ENCODE data around the gene CRYAB. TPM values are rescaled to one million over a fixed set of nuclear protein-coding genes. Genes with fewer than 3 reads are reported as not detected.

Gene CRYAB
- polyA plus RNA-seq, 1 experiment, result 76.7 TPM

DNA sequence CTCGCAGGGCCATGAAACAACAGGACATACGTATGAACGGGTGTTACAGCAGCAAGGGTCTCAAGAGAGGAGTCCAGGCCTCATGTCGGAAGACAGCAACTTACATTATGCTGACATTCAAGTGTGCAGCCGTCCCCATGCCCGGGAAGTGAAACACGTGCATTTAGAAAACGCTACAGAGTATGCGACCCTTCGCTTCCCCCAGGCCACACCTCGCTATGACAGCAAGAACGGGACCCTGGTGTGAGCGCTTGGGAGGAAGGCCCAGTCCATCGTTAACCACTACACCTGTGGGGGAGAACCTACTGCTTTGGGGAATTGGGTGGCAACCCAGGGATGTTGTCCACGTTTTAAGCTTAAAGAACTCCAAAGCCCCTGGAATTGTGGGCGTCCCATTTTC, 14.4 kb upstream of the CRYAB start:
- H3K27me3 ChIP-seq (ENCODE audit: control insufficient read depth, insufficient read depth, low read length), result no peaks in the 10 kb centered on the region
- POLR2A ChIA-PET, result interaction anchor here (0.5 kb wide), 1 partner anchor 13 kb away, joined by 3 read pairs; no protein-coding TSS in a partner anchor
- CTCF ChIA-PET, result interaction anchor here (0.6 to 1.9 kb wide), 6 partner anchors 11 to 71 kb away, joined by 3 to 15 read pairs (median 5); partner anchors contain the start of gene CFAP68
- no peak overlapping the region for H3K4me3 ChIP-seq (ENCODE audit: low read depth, low read length)
- no peaks in the 10 kb centered on the region for H3K36me3 ChIP-seq (ENCODE audit: control insufficient read depth, insufficient read depth, low read length)
- DNase-seq (ENCODE audit: low read depth), result no peak
- no peak for TF ChIP-seq CTCF (IDR thresholded peaks at IDR 0.05; ENCODE audit: insufficient read depth, low read depth, low read length)

- DNase-seq (ENCODE audit: low read depth), result no peak
- ChIA-PET CTCF (interaction anchor here (0.7 to 1.5 kb wide), 6 partner anchors 8 to 51 kb away, joined by 3 to 4 read pairs (median 3); partner anchors contain the start of gene DIXDC1), POLR2A (interaction anchor here (0.5 kb wide), 1 partner anchor 8 kb away, joined by 9 read pairs; no protein-coding TSS in a partner anchor)
- no peak for TF ChIP-seq CTCF (IDR thresholded peaks at IDR 0.05; ENCODE audit: insufficient read depth, low read depth, low read length)
- Histone ChIP-seq H3K36me3 (ENCODE audit: control insufficient read depth, insufficient read depth, low read length) (no peaks in the 10 kb centered on the region), H3K27me3 (ENCODE audit: control insufficient read depth, insufficient read depth, low read length) (no peaks in the 10 kb centered on the region), H3K4me3 (ENCODE audit: low read depth, low read length) (no peak overlapping the region)
Observed at GRCh38 chr11:111923951-111924350, 12.4 kb upstream of the CRYAB start.

DNA sequence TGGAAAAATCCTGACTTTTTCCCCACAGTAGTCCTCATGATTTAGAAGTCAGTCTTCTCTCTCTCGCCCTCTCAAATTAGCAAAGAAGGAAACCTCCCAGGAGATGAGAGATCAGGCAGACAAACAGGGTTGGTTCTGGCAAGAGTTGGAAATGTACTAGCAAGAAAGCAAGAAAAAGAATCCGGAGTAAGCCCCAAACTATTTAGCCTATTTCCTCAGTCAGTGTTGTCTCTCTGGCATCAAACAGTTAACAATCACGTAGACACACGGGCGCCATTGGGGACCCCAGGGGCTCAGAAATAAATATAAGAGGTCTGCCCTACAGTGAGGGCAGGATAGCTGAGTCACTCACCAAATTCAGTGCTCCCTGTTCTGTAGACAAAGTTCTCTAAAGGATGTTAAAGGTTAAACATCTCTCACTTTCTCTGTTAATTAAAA, 11.8 kb upstream of the CRYAB start:
- POLR2A ChIA-PET, result interaction anchor here (0.5 kb wide), 1 partner anchor 9 kb away, joined by 9 read pairs; no protein-coding TSS in a partner anchor
- Histone ChIP-seq H3K27me3 (ENCODE audit: control insufficient read depth, insufficient read depth, low read length) (no peaks in the 10 kb centered on the region), H3K4me3 (ENCODE audit: low read depth, low read length) (no peak overlapping the region), H3K36me3 (ENCODE audit: control insufficient read depth, insufficient read depth, low read length) (no peaks in the 10 kb centered on the region)
- CTCF ChIA-PET, result interaction anchor here (0.7 to 1.5 kb wide), 4 partner anchors 9 to 52 kb away, joined by 3 to 4 read pairs (median 3); partner anchors contain the start of gene DIXDC1
- DNase-seq (ENCODE audit: low read depth), result no peak
- no peak for TF ChIP-seq CTCF (IDR thresholded peaks at IDR 0.05; ENCODE audit: insufficient read depth, low read depth, low read length)

DNA sequence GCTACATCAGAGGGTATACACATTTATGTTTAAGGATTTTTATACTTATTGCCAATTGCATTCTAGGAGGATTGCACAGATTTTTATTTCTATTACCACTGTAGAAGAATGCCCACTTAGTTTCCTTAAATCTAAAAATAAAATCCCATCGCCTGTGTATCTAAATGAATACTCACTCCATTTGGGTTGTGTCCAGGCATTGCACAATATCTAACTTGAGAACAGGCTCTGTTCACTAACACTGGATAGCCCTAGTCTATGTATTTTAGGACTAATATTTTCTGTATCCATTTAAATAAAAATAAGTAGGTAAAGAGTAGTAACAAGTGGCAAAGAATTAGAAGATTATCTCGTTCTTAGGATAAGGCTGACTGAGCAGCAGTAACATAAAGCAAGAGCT, 11.2 kb upstream of the CRYAB start:
- ChIA-PET POLR2A (no interaction called here), CTCF (interaction anchor here (0.9 kb wide), 1 partner anchor 52 kb away, joined by 3 read pairs; no protein-coding TSS in a partner anchor)
- Histone ChIP-seq H3K36me3 (ENCODE audit: control insufficient read depth, insufficient read depth, low read length) (no peaks in the 10 kb centered on the region), H3K27me3 (ENCODE audit: control insufficient read depth, insufficient read depth, low read length) (no peaks in the 10 kb centered on the region), H3K4me3 (ENCODE audit: low read depth, low read length) (no peak overlapping the region)
- no peak for TF ChIP-seq CTCF (IDR thresholded peaks at IDR 0.05; ENCODE audit: insufficient read depth, low read depth, low read length)
- DNase-seq (ENCODE audit: low read depth), result peak; percentile 54

DNA sequence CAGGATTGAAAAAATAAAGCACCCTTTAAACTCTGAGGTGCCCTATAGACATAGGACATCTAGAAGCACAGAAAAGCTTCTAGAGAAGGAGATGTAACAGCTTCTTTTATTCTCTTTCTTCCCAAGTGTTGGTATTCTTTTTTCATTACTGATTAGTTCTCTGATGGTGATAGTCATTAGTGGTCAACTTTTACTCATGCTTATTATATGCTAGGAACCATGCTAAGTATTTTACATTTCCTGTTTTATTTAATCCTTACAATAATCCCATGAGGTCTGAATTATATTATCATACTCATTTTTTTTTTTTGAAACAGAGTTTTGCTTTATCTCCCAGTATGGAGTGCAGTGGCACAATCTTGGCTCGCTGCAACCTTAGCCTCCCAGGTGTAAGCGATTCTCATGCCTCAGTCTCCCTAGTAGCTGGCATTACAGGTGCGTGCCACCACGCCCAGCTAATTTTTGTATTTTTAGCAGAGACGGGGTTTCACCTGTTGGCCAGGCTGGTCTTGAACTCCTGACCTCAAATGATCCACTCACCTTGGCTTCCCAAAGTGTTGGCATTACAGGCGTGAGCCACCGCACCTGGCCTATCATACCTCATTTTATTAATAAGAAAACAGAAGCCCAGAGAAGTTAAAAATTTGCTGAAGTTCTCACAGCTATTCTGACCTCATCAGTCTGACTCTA, 10.1 kb upstream of the CRYAB start:
- Histone ChIP-seq H3K4me3 (ENCODE audit: low read depth, low read length) (no peak overlapping the region), H3K27me3 (ENCODE audit: control insufficient read depth, insufficient read depth, low read length) (no peaks in the 10 kb centered on the region), H3K36me3 (ENCODE audit: control insufficient read depth, insufficient read depth, low read length) (no peaks in the 10 kb centered on the region)
- no peak for TF ChIP-seq CTCF (IDR thresholded peaks at IDR 0.05; ENCODE audit: insufficient read depth, low read depth, low read length)
- DNase-seq (ENCODE audit: low read depth), result no peak
- POLR2A ChIA-PET, result no interaction called here
- CTCF ChIA-PET, result interaction anchor here (0.9 kb wide), 1 partner anchor 13 kb away, joined by 4 read pairs; no protein-coding TSS in a partner anchor
